HCT116 (cell line): Measurements from ENCODE around the gene SLC47A2. TPM values are rescaled to one million over a fixed set of nuclear protein-coding genes. Genes with fewer than 3 reads are reported as not detected.

Experiments used
- ATAC-seq: fragments of 200-7000 bp; cut with Tn5 transposase; 2 replicates; pipeline ENCODE4 v1.9.1; 2020; ENCODE audit warnings: mild to moderate bottlenecking, moderate library complexity
- BruUV-seq: library from RNA; stranded (reverse); fragments of 400-500 nt; replicated peaks from 2 replicates; lab custom pipeline; 2021; lab: Mats Ljungman, UMichigan
- CTCF ChIA-PET: fragments of 300-600 bp; sonication (Branson Sonifier 250); formaldehyde crosslinking; loops from one replicate; lab custom pipeline; 2021; ENCODE audit warnings: antibody characterized with exemption; lab: Charles Lee
- POLR2A ChIA-PET: fragments of 300-600, 350-600 bp; sonication (Branson Sonifier 250); formaldehyde crosslinking; loops from one replicate; lab custom pipeline; 2021; ENCODE audit warnings: antibody characterized with exemption; lab: Charles Lee
- RAD21 ChIA-PET, 2 experiments: fragments of 300-600 bp; sonication (Branson Sonifier 250); formaldehyde crosslinking; loops; one replicate each; lab custom pipeline; 2023; ENCODE audit warnings: low total read pairs in 2 of 2; ENCODE audit not compliant: uncharacterized antibody in 2 of 2, unreplicated experiment in 2 of 2, low non-redundant PET in 1 of 2; lab: Charles Lee
- DNase-seq: peaks from one replicate; pipeline ENCODE4 v3.0.0-alpha.2; 2010; ENCODE audit warnings: low read depth, low spot score
- H2AFZ ChIP-seq: fragments of 200-600 bp; shearing (Covaris generic), sonication (generic); 2 replicates; pipeline ENCODE4 v1.6.1; 2017; ENCODE audit warnings: low read depth, mixed run types, mixed read lengths, antibody characterized with exemption, low read length; ENCODE audit not compliant: poor library complexity, severe bottlenecking
- H3K27ac ChIP-seq: 2 replicates; pipeline ENCODE4 v1.5.1; 2012; ENCODE audit warnings: low read depth, low read length
- H3K27me3 ChIP-seq: fragments of 200-600 bp; sonication (generic); 2 replicates; pipeline ENCODE4 v1.6.1; 2016; ENCODE audit warnings: mixed run types, low read length, mixed read lengths; ENCODE audit not compliant: insufficient read depth
- H3K36me3 ChIP-seq, 2 experiments: fragments of 200-500 bp in 1 of 2; fragments of 200-600 bp in 1 of 2; sonication (Bioruptor generic) in 1 of 2; sonication (generic) in 1 of 2; 2 replicates each; pipeline versions ENCODE4 v1.5.1 to v1.6.1; 2014 to 2016; ENCODE audit warnings: low read length in 2 of 2, inconsistent platforms in 1 of 2, mixed read lengths in 1 of 2, mixed run types in 1 of 2; ENCODE audit not compliant: insufficient read depth in 2 of 2, control insufficient read depth in 1 of 2
- H3K4me1 ChIP-seq, 2 experiments: fragments of 200-600 bp in 1 of 2; sonication (generic) in 1 of 2; 2 replicates each; pipeline versions ENCODE4 v1.5.1 to v1.6.1; 2012 to 2017; ENCODE audit warnings: low read length in 2 of 2, inconsistent platforms in 1 of 2, mild to moderate bottlenecking in 1 of 2, mixed read lengths in 1 of 2, mixed run types in 1 of 2, moderate library complexity in 1 of 2; ENCODE audit not compliant: insufficient read depth in 2 of 2, control insufficient read depth in 1 of 2
- H3K4me2 ChIP-seq: fragments of 200-600 bp; sonication (generic); 2 replicates; pipeline ENCODE4 v1.6.1; 2017; ENCODE audit warnings: mixed run types, low read length, mixed read lengths
- H3K4me3 ChIP-seq, 2 experiments: fragments of 200-600 bp in 1 of 2; sonication (generic) in 1 of 2; replicated peaks in 1 of 2; 2 replicates each; pipeline ENCODE4 v1.5.1; 2011 to 2016; ENCODE audit warnings: low read length in 2 of 2, control low read depth in 1 of 2, low read depth in 1 of 2, mild to moderate bottlenecking in 1 of 2, mixed read lengths in 1 of 2, mixed run types in 1 of 2
- H3K79me2 ChIP-seq: fragments of 200-600 bp; sonication (generic); 2 replicates; pipeline ENCODE4 v1.6.1; 2017; ENCODE audit warnings: mild to moderate bottlenecking, mixed run types, low read length, moderate library complexity, mixed read lengths; ENCODE audit not compliant: insufficient read depth
- H3K9ac ChIP-seq: fragments of 200-600 bp; sonication (generic); 2 replicates; pipeline ENCODE4 v1.6.1; 2016; ENCODE audit warnings: low read length, mixed read lengths
- H3K9me2 ChIP-seq: fragments of 200-600 bp; sonication (generic), shearing (Covaris generic); 2 replicates; pipeline ENCODE4 v1.6.1; 2017; ENCODE audit warnings: mixed run types, mild to moderate bottlenecking, moderate library complexity; ENCODE audit not compliant: insufficient read depth
- H3K9me3 ChIP-seq, 2 experiments: fragments of 200-500 bp in 1 of 2; fragments of 200-600 bp in 1 of 2; sonication (Bioruptor generic) in 1 of 2; sonication (generic) in 1 of 2; 2 replicates each; pipeline ENCODE4 v1.6.1; 2014 to 2017; ENCODE audit warnings: low read length in 2 of 2, mixed read lengths in 2 of 2, inconsistent platforms in 1 of 2, low read depth in 1 of 2, mild to moderate bottlenecking in 1 of 2, mixed run types in 1 of 2, moderate library complexity in 1 of 2; ENCODE audit not compliant: control insufficient read depth in 1 of 2, insufficient read depth in 1 of 2
- H4K20me1 ChIP-seq: fragments of 200-600 bp; sonication (generic), shearing (Covaris generic); 2 replicates; pipeline ENCODE4 v1.6.1; 2017; ENCODE audit warnings: mixed run types, mild to moderate bottlenecking, moderate library complexity; ENCODE audit not compliant: insufficient read depth
- CBX3 ChIP-seq: IDR thresholded peaks from 2 replicates; pipeline ENCODE4 v1.6.1; 2012; ENCODE audit warnings: low read depth
- CEBPB ChIP-seq: IDR thresholded peaks from 2 replicates; pipeline ENCODE4 v1.6.1; 2012; ENCODE audit warnings: low read depth
- ELF1 ChIP-seq: IDR thresholded peaks from 2 replicates; pipeline ENCODE4 v1.6.1; 2012; ENCODE audit warnings: low read depth, borderline replicate concordance
- EZH2 ChIP-seq: fragments of 200-600 bp; sonication (generic); IDR thresholded peaks from 2 replicates; pipeline ENCODE4 v1.6.1; 2017; ENCODE audit warnings: antibody characterized with exemption, mixed run types
- EZH2phosphoT487 ChIP-seq: fragments of 200-600 bp; IDR thresholded peaks from 2 replicates; pipeline ENCODE4 v1.6.1; 2018; ENCODE audit warnings: antibody characterized with exemption, borderline replicate concordance
- FOSL1 ChIP-seq: IDR thresholded peaks from 2 replicates; pipeline ENCODE4 v1.6.1; 2012; ENCODE audit warnings: low read depth
- JUND ChIP-seq: IDR thresholded peaks from 2 replicates; pipeline ENCODE4 v1.6.1; 2012
- POLR2A ChIP-seq: IDR thresholded peaks from 2 replicates; pipeline ENCODE4 v1.7.0; 2011; ENCODE audit warnings: borderline replicate concordance; ENCODE audit not compliant: insufficient read depth, insufficient read length; ENCODE audit errors: extremely low read depth
- POLR2AphosphoS5 ChIP-seq: IDR thresholded peaks from 2 replicates; pipeline ENCODE4 v1.6.1; 2011; ENCODE audit warnings: mild to moderate bottlenecking, low read depth, low read length, moderate library complexity
- SP1 ChIP-seq: IDR thresholded peaks from 2 replicates; pipeline ENCODE4 v1.6.1; 2012; ENCODE audit warnings: low read depth
- SRF ChIP-seq: IDR thresholded peaks from 2 replicates; pipeline ENCODE4 v1.6.1; 2012; ENCODE audit warnings: low read depth
- TCF7L2 ChIP-seq: IDR thresholded peaks from 2 replicates; pipeline ENCODE4 v1.7.0; 2011; ENCODE audit warnings: borderline replicate concordance, inconsistent platforms; ENCODE audit not compliant: insufficient read depth, insufficient read length; ENCODE audit errors: extremely low read depth
- ZNF274 ChIP-seq: fragments of 200-500 bp; sonication (Bioruptor generic); IDR thresholded peaks from 2 replicates; pipeline ENCODE4 v1.6.1; 2014; ENCODE audit warnings: mild to moderate bottlenecking, low read depth, low read length, inconsistent platforms
- intact Hi-C: fragments of 100-400 bp; cut with micrococcal nuclease; formaldehyde crosslinking; loops from 2 replicates; pipeline ENCODE4 v1.10.0; 2022
- total RNA-seq: library from RNA; stranded (reverse); gene quantifications from one replicate; pipeline ENCODE4 v1.2.1, GENCODE V29; 2021; ENCODE audit not compliant: unreplicated experiment
- TF ChIP-seq, protein P1 (sequence below): IDR thresholded peaks from 2 replicates; pipeline ENCODE4 v1.6.1; 2012
- TF ChIP-seq, protein P2 (sequence below), 3 experiments: fragments of 200-600 bp in 1 of 3; sonication (generic) in 1 of 3; IDR thresholded peaks in 2 of 3; conservative IDR thresholded peaks in 1 of 3; 2 replicates each; pipeline ENCODE4 v1.5.1; 2012 to 2017; ENCODE audit warnings: low read depth in 2 of 3, low read length in 2 of 3, antibody characterized with exemption in 1 of 3, borderline replicate concordance in 1 of 3, control low read depth in 1 of 3, mild to moderate bottlenecking in 1 of 3, mixed read lengths in 1 of 3, mixed run types in 1 of 3, moderate library complexity in 1 of 3; ENCODE audit not compliant: insufficient read depth in 1 of 3
- TF ChIP-seq, protein P3 (sequence below): IDR thresholded peaks from 2 replicates; pipeline ENCODE4 v1.6.1; 2012

Gene SLC47A2
- total RNA-seq, 1 experiment from 2014 or later = not detected

DNA sequence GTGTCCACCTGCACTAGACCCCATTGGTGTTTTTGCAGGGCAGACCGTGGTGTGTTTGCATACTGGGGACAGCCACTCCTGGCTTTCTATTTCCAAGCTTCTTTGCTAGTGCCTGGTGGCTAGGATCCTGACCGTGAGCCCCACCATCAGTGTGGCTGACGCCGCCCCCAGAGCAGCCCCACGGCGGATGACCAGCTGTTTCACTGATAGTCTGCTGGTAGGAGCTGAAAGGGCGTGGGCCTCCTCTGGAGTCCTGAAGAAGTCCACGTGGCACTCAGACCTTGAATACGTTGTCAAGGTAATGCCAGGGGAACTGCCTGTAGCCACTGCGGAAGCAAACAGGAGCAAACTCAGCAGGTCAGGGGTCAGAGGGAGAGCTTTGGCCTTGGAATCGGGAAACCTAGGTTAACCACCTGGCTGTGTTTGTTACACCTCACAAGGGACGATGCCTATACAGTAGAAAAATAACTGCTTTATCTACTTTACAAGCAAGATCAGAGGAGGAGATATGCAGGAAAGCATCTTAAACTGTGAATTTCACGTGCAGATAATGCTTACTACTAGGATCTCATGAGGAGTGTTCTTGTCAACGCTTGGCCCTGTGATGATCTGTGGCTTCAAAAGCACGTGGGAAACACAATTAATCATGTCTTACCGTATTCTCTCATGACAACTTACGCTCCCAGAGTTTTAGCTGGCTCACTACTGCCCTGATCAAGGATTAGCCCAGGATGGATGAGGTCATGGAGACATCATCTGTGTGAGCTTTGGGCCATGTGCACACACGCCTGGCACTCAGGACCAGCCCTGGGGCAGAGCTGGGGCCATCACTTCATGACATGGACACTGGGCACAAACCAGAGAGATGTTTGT lies 37.6 kb downstream of the SLC47A2 start:
- H3K9me2 ChIP-seq = no peaks in the 10 kb centered on the region
- H3K4me2 ChIP-seq = no peak overlapping the region
- BruUV-seq = no TSS peak
- H3K9ac ChIP-seq = no peak overlapping the region
- ATAC-seq (no peak), DNase-seq (no peak)
- H3K4me3 ChIP-seq = no peak overlapping the region
- CTCF ChIA-PET = interaction anchor here (0.5 kb wide), 1 partner anchor 50 kb away, joined by 3 read pairs; no protein-coding TSS in a partner anchor
- H3K27ac ChIP-seq = no peak overlapping the region
- no peak overlapping the region for H2AFZ ChIP-seq
- H3K4me1 ChIP-seq = peaks cover 3 to 8% of the 10 kb centered on the region in 2 experiments; a peak in 3 of 4 replicates
- no peak for TF ChIP-seq FOSL1
- TF ChIP-seq, protein P1, sequence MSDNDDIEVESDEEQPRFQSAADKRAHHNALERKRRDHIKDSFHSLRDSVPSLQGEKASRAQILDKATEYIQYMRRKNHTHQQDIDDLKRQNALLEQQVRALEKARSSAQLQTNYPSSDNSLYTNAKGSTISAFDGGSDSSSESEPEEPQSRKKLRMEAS = no peak
- no peak for TF ChIP-seq POLR2A
- TF ChIP-seq ZNF274 = no peak
- TF ChIP-seq SRF = no peak
- TF ChIP-seq JUND = no peak
- TF ChIP-seq POLR2AphosphoS5 = no peak
- TF ChIP-seq ELF1 = no peak
- H3K79me2 ChIP-seq = no peaks in the 10 kb centered on the region
- H3K9me3 ChIP-seq = no peaks in the 10 kb centered on the region
- POLR2A ChIA-PET = no interaction called here
- intact Hi-C loops = no loop called here
- H3K36me3 ChIP-seq = peaks cover 8 to 10% of the 10 kb centered on the region in 2 experiments; a peak in 3 of 4 replicates
- H4K20me1 ChIP-seq = no peaks in the 10 kb centered on the region
- H3K27me3 ChIP-seq = no peaks in the 10 kb centered on the region
- RAD21 ChIA-PET = no interaction called here

DNA sequence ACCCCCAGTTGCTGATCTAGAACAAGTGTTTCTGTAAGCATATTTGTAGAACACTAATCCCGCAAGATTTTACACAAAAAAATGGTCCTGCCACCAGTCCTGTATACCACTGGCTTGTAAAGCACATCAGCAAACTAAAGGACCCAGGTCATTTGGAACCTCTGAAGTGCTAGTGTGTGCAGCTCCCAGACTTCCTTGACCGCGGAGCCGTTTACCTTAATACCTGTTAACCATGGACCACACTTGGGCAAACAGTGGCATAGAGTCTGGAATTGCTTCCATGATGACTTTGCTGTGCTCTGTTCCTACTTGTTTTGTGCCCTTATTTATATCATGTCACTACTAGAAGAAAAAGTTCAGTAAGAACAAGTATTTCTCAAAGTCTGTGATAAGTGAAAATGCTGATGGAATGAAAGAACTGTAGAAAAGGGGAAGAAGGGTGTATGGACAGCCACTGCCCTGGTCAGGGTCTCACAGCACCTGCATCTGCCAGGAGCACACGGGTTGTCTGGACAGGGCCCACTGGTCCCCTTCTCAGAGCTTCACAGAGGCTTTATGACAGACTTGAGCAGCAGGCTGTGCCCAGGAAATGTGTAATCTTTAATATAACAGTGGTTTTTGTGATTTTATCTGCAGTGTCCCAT lies 38.5 kb downstream of the SLC47A2 start:
- RAD21 ChIA-PET = no interaction called here
- no peak for ATAC-seq
- TF ChIP-seq EZH2 (no peak), CBX3 (no peak), EZH2phosphoT487 (no peak), SP1 (no peak), ELF1 (no peak), CEBPB (no peak), TCF7L2 (no peak), FOSL1 (no peak), SRF (no peak)
- TF ChIP-seq, protein P2, sequence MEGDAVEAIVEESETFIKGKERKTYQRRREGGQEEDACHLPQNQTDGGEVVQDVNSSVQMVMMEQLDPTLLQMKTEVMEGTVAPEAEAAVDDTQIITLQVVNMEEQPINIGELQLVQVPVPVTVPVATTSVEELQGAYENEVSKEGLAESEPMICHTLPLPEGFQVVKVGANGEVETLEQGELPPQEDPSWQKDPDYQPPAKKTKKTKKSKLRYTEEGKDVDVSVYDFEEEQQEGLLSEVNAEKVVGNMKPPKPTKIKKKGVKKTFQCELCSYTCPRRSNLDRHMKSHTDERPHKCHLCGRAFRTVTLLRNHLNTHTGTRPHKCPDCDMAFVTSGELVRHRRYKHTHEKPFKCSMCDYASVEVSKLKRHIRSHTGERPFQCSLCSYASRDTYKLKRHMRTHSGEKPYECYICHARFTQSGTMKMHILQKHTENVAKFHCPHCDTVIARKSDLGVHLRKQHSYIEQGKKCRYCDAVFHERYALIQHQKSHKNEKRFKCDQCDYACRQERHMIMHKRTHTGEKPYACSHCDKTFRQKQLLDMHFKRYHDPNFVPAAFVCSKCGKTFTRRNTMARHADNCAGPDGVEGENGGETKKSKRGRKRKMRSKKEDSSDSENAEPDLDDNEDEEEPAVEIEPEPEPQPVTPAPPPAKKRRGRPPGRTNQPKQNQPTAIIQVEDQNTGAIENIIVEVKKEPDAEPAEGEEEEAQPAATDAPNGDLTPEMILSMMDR (IDR thresholded peaks at IDR 0.05 in 2 of 3, conservative IDR thresholded peaks at IDR 0.05 in 1 of 3; ENCODE audit: borderline replicate concordance in 1 of 3, insufficient read depth in 1 of 3, low read depth in 2 of 3, low read length in 2 of 3) = no peak
- TF ChIP-seq, protein P3, sequence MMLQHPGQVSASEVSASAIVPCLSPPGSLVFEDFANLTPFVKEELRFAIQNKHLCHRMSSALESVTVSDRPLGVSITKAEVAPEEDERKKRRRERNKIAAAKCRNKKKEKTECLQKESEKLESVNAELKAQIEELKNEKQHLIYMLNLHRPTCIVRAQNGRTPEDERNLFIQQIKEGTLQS = no peak
- TF ChIP-seq, protein P1 = no peak

More for the DNA sequence above, 38.5 kb downstream of the SLC47A2 start:
- Histone ChIP-seq H3K4me2 (no peak overlapping the region), H2AFZ (no peak overlapping the region), H3K4me1 (peaks cover 3 to 8% of the 10 kb centered on the region in 2 experiments; a peak in 3 of 4 replicates), H3K4me3 (no peak overlapping the region), H3K79me2 (no peaks in the 10 kb centered on the region), H3K27ac (no peak overlapping the region), H3K9me3 (no peaks in the 10 kb centered on the region), H3K9ac (no peak overlapping the region), H3K9me2 (no peaks in the 10 kb centered on the region), H4K20me1 (no peaks in the 10 kb centered on the region), H3K36me3 (peaks cover 8 to 10% of the 10 kb centered on the region in 2 experiments; a peak in 3 of 4 replicates), H3K27me3 (no peaks in the 10 kb centered on the region)
- ChIA-PET POLR2A (no interaction called here), CTCF (interaction anchor here (1.1 kb wide), 1 partner anchor 84 kb away, joined by 3 read pairs; no protein-coding TSS in a partner anchor)
- DNase-seq = no peak
- no TSS peak for BruUV-seq
- intact Hi-C loops = no loop called here
